HPDE6-E6E7 (cell line): ENCODE measurements around the gene SELPLG.
"Not testable (repeated sequence)": the region's sequence is repeated elsewhere in the genome, so short reads cannot be mapped to it uniquely, and the experiment has no call there.

Source experiments
- DNase-seq: peaks from one replicate; pipeline ENCODE4 v3.0.0; 2011; ENCODE audit warnings: missing footprints; ENCODE audit errors: extremely low spot score

The SELPLG gene

GRCh38 chr12:108618953-108619274 is 14.8 kb downstream of the SELPLG start:
- DNase-seq = not testable (repeated sequence)

DNA sequence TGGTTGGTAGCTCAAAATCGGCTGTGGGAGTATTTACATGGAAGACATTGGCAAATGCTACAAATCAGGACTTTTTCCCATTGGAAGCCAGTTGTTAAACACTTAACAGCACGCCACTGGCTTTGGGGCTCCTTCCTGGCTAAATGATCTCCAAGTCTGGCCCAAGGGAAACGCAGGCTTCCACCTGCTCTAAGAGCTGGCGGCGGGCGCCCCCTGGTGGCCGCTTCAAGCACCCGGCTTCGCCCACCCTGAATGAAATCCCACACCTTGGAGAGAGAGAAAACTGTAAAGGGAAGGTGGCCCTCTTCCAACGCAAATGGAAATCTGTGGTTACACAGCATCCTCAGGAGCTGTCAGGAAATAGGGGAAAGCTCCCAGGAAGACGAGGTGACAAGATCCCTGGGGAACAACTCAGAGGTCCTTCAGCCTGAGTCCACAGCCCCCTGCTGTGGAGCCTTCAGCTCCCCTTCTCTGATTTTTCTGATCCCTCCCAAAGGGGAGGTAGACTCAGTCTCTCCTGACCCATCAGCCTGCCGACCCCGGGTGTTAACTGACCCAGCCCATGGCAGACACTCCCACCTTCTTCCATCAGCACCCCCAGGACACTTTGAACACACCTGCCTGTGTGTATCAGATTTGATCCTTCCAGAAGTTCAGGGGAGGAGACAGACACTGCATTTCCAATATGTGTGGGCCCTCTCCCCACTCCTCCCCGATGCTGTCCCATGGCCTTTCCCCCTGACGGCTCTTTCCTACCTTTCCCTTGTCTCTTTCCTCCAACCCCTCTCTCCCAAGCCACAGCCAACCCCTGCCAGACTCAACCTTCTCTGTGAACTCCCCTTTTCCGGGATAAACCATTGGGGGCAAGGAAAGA is 15.4 kb downstream of the SELPLG start:
- peak; percentile 80 for DNase-seq

- no peak for DNase-seq
Measured at GRCh38 chr12:108616941-108617858, 16.5 kb downstream of the SELPLG start.

- no peak for DNase-seq
Measured at GRCh38 chr12:108616359-108616758, 17.3 kb downstream of the SELPLG start.

DNA sequence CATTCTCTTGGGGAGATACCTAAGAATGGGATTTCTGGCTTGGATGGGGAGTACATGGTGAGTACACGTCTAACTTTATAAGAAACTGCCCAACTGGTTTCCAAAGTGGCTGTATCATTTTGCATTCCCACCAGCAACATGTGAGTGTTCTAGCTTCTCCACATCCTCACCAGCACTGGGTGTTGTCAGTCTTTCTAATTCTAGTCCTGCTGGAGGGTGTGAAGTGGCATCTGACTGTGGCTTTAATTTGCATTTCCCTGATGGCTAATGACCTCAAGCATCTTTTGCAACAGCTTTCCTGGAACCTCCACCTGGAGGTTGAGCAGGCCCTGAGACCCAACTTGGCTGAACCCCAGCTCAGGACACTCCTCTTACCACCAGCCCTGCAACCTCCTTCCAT is 17.8 kb downstream of the SELPLG start:
- no peak for DNase-seq

DNA sequence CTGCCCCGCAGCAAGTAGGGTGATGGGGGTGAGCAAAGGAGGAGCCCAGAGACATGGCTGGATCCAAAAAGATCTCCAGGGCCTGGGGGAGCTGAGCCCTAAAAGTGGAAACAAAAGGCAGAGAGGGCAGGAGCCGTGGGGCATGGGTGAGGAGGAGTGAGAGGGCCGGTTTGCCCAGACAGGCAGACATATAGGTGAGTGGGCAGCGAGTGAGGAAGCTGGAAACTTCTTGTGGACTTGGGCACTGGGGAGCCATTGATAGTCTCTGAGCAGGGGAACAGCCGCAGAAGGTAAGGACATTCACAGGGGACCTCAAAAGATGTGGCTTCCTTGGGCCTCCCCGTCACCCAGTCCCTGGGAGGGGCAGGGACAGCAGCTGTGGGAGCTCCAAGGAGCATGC is 19.1 kb downstream of the SELPLG start:
- DNase-seq = no peak

- no peak for DNase-seq
Measured at GRCh38 chr12:108614041-108614440, 19.7 kb downstream of the SELPLG start.

- no peak for DNase-seq
Measured at GRCh38 chr12:108613548-108613947, 20.1 kb downstream of the SELPLG start.

GRCh38 chr12:108612788-108613282 is 20.9 kb downstream of the SELPLG start:
- no peak for DNase-seq

- DNase-seq = peak; percentile 34
Measured at GRCh38 chr12:108611884-108612415, 21.7 kb downstream of the SELPLG start.

- DNase-seq = no peak
Measured at GRCh38 chr12:108610856-108611605, 22.7 kb downstream of the SELPLG start.

DNA sequence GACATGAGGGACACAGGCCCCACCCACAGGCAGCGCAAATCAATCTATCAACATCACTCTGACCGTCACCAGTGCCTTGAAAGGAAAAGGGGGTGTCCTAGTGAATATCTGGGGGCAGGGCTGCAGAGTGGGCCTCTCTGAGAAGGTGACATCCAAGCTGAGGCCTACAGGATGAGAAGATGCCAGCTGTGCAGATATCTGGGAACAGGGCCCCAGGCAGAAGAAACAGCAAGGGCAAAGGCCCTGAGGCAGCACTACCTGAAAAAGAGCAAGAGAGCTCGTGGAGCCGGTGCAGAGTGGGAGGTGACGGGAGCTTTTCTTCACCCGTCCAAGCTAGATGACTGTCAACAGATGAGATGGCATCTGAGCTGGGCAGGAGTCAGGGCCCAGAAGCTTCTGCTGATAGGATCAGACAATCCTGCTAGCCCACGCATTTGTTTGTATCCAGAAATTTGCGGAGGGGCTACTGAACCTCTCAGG is 23.3 kb downstream of the SELPLG start:
- no peak for DNase-seq

GRCh38 chr12:108609537-108610335 is 24.0 kb downstream of the SELPLG start:
- no peak for DNase-seq

DNA sequence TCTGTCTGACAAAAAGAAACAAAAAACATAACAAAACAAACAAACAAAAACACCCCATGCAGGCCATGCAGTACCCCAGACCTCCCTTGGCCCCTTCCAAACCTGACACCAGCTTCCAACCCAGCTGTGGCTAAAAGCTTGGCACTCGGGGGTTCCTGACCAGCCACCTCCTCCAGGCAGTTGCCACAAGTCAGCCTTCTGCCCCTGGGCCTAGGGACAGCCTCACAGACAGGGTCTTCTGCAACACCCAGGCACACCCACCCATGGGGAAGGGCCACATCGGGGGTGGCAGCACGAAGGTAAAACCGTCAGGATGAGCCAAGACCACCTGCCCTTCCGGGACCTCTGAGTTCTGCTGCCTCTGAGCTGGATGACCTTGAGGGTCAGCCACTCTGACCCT is 25.1 kb downstream of the SELPLG start:
- DNase-seq = no peak

GRCh38 chr12:108607981-108608600 is 25.6 kb downstream of the SELPLG start:
- DNase-seq = no peak

GRCh38 chr12:108606492-108606891 is 27.2 kb downstream of the SELPLG start:
- DNase-seq = no peak

DNA sequence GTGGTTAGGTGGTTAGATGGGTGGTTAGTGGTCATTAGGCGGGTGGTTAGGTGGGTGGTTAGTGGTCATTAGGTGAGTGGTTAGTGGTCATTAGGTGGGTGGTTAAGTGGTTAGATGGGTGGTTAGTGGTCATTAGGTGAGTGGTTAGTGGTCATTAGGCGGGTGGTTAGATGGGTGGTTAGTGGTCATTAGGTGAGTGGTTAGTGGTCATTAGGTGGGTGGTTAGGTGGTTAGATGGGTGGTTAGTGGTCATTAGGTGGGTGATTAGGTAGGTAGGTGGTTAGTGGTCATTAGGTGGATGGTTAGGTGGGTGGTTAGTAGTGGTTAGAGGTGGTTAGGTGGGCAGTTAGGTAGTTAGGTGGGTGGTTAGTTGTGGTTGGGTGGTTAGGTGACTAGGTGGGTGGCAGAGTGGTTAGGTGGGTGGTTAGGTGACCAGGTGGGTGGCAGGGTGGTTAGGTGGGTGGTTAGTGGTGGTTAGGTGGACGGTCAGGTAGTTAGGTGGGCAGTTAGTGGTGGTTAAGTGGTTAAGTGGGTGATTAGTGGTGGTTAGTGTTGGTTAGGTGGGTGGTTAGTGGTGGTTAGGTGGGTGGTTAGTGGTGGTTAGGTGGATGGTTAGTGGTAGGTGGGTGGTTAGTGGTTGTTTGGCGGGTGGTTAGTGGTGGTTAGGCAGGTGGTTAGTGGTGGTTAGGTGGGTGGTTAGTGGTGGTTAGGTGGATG is 27.8 kb downstream of the SELPLG start:
- DNase-seq = no peak

GRCh38 chr12:108605000-108605689 is 28.5 kb downstream of the SELPLG start:
- no peak for DNase-seq
